OCI-LY1 (cell line): ENCODE measurements around the gene IL1F10.

Source experiments
- H2AFZ ChIP-seq: fragments of 200-600 bp; sonication (generic), shearing (Covaris generic); 2 replicates; pipeline ENCODE4 v1.6.0; 2014; ENCODE audit warnings: antibody characterized with exemption, mild to moderate bottlenecking, low read length
- H3F3A ChIP-seq: fragments of 200-600 bp; sonication (generic), shearing (Covaris generic); 2 replicates; pipeline ENCODE4 v1.6.0; 2014; ENCODE audit warnings: mild to moderate bottlenecking, antibody characterized with exemption, low read length, moderate library complexity; ENCODE audit not compliant: insufficient read depth
- H3K27ac ChIP-seq: fragments of 200-600 bp; sonication (generic); 2 replicates; pipeline ENCODE4 v1.5.1; 2014; ENCODE audit warnings: low read length, mixed run types, mild to moderate bottlenecking, low read depth; ENCODE audit not compliant: poor library complexity, severe bottlenecking
- H3K27me3 ChIP-seq: fragments of 200-600 bp; sonication (generic); 2 replicates; pipeline ENCODE4 v1.6.0; 2014; ENCODE audit warnings: antibody characterized with exemption, mild to moderate bottlenecking, low read length, moderate library complexity; ENCODE audit not compliant: insufficient read depth
- H3K36me3 ChIP-seq: fragments of 200-600 bp; sonication (generic); 2 replicates; pipeline ENCODE4 v1.6.1; 2014; ENCODE audit warnings: mild to moderate bottlenecking, antibody characterized with exemption, low read length, moderate library complexity, mixed read lengths; ENCODE audit not compliant: insufficient read depth
- H3K4me1 ChIP-seq: fragments of 200-600 bp; sonication (generic); 2 replicates; pipeline ENCODE4 v1.5.1; 2014; ENCODE audit warnings: mild to moderate bottlenecking, low read length, moderate library complexity; ENCODE audit not compliant: insufficient read depth, severe bottlenecking
- H3K4me2 ChIP-seq: fragments of 200-600 bp; sonication (generic), shearing (Covaris generic); 2 replicates; pipeline ENCODE4 v1.6.1; 2014; ENCODE audit warnings: low read length
- H3K4me3 ChIP-seq: fragments of 200-600 bp; sonication (generic); 2 replicates; pipeline ENCODE4 v1.5.1; 2014; ENCODE audit warnings: low read length, low read depth, mild to moderate bottlenecking, mixed read lengths; ENCODE audit not compliant: poor library complexity, severe bottlenecking
- H3K79me2 ChIP-seq: fragments of 200-600 bp; shearing (Covaris generic); 2 replicates; pipeline ENCODE4 v1.6.1; 2016; ENCODE audit warnings: mixed run types, low read length, mixed read lengths; ENCODE audit not compliant: insufficient read depth
- H3K9ac ChIP-seq: fragments of 200-600 bp; sonication (generic), shearing (Covaris generic); 2 replicates; pipeline ENCODE4 v1.6.1; 2014; ENCODE audit warnings: mild to moderate bottlenecking, low read length, mixed read lengths
- H3K9me2 ChIP-seq: fragments of 200-600 bp; sonication (generic), shearing (Covaris generic); 2 replicates; pipeline ENCODE4 v1.6.1; 2014; ENCODE audit warnings: low read depth, mild to moderate bottlenecking, low read length, mixed read lengths
- H3K9me3 ChIP-seq: fragments of 200-600 bp; shearing (Covaris generic); 2 replicates; pipeline ENCODE4 v1.6.1; 2014; ENCODE audit warnings: low read length, mixed read lengths
- H4K20me1 ChIP-seq: fragments of 200-600 bp; sonication (generic), shearing (Covaris generic); 2 replicates; pipeline ENCODE4 v1.6.0; 2016; ENCODE audit warnings: mild to moderate bottlenecking, low read length; ENCODE audit not compliant: insufficient read depth
- EZH2 ChIP-seq: fragments of 200-600 bp; sonication (generic), shearing (Covaris generic); IDR thresholded peaks from 2 replicates; pipeline ENCODE4 v1.8.0; 2017; ENCODE audit warnings: borderline replicate concordance, mixed run types, mild to moderate bottlenecking, antibody characterized with exemption, low read length, moderate library complexity, mixed read lengths
- TF ChIP-seq, protein P1 (sequence below): fragments of 200-600 bp; sonication (generic), shearing (Covaris generic); IDR thresholded peaks from 2 replicates; pipeline ENCODE4 v1.5.1; 2017; ENCODE audit warnings: mild to moderate bottlenecking, antibody characterized with exemption, low read length, moderate library complexity, mixed read lengths

The IL1F10 gene

DNA sequence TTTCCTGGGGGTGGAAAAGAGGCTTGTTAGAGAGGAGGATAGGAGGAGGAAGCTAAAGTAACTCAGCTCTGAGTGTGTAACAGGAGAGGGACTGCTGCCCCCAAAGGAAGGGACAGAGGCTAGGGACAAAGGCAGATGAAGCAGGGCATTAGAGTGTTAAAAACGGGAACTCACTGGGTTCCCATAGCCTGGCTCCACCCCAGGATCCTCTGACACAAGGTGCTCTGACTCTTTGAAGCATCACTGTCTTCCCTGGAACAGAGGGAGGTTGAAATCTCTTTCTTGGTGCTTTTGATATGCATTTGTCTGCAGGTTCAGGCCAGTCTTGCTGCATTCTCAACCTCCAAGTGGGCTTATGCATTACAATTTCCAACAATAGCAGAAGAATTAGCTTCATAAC lies 39.7 kb upstream of the IL1F10 start:
- Histone ChIP-seq H3F3A (no peaks in the 10 kb centered on the region), H3K9me3 (no peaks in the 10 kb centered on the region), H4K20me1 (no peaks in the 10 kb centered on the region), H3K9ac (no peak overlapping the region), H3K4me3 (no peak overlapping the region), H3K36me3 (no peaks in the 10 kb centered on the region), H3K9me2 (no peaks in the 10 kb centered on the region), H3K4me1 (no peaks in the 10 kb centered on the region), H3K27me3 (no peaks in the 10 kb centered on the region), H3K79me2 (no peaks in the 10 kb centered on the region), H3K27ac (no peak overlapping the region), H3K4me2 (no peak overlapping the region), H2AFZ (no peak overlapping the region)
- TF ChIP-seq, protein P1, sequence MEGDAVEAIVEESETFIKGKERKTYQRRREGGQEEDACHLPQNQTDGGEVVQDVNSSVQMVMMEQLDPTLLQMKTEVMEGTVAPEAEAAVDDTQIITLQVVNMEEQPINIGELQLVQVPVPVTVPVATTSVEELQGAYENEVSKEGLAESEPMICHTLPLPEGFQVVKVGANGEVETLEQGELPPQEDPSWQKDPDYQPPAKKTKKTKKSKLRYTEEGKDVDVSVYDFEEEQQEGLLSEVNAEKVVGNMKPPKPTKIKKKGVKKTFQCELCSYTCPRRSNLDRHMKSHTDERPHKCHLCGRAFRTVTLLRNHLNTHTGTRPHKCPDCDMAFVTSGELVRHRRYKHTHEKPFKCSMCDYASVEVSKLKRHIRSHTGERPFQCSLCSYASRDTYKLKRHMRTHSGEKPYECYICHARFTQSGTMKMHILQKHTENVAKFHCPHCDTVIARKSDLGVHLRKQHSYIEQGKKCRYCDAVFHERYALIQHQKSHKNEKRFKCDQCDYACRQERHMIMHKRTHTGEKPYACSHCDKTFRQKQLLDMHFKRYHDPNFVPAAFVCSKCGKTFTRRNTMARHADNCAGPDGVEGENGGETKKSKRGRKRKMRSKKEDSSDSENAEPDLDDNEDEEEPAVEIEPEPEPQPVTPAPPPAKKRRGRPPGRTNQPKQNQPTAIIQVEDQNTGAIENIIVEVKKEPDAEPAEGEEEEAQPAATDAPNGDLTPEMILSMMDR, result no peak
- no peak for TF ChIP-seq EZH2

DNA sequence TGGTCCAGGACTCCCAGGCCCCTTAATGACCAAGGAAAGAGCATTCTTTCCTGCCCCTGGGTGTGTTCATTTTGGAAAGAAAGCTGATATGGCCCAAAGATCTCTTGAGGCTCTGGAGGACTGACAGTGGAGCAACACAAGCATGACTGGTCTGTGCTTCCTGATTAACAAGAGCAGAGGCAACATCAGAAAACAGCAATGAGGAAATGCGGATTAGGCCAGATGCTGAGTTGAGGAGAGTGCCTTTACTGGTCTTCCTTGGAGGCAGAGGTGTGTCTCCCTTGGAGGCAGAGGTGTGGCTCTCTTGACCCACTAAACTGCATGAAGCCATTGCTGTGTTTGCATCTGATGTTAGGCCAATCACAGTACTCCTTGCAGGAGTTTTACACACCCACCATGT lies 35.0 kb upstream of the IL1F10 start:
- no peaks in the 10 kb centered on the region for H3K27me3 ChIP-seq
- H3F3A ChIP-seq, result no peaks in the 10 kb centered on the region
- H3K36me3 ChIP-seq, result no peaks in the 10 kb centered on the region
- H3K4me3 ChIP-seq, result no peak overlapping the region
- no peak overlapping the region for H3K27ac ChIP-seq
- no peaks in the 10 kb centered on the region for H3K9me3 ChIP-seq
- H4K20me1 ChIP-seq, result no peaks in the 10 kb centered on the region
- TF ChIP-seq, protein P1, result no peak
- TF ChIP-seq EZH2, result no peak
- H3K4me2 ChIP-seq, result no peak overlapping the region
- H2AFZ ChIP-seq, result no peak overlapping the region
- no peaks in the 10 kb centered on the region for H3K79me2 ChIP-seq
- H3K4me1 ChIP-seq, result no peaks in the 10 kb centered on the region
- no peaks in the 10 kb centered on the region for H3K9me2 ChIP-seq
- no peak overlapping the region for H3K9ac ChIP-seq

DNA sequence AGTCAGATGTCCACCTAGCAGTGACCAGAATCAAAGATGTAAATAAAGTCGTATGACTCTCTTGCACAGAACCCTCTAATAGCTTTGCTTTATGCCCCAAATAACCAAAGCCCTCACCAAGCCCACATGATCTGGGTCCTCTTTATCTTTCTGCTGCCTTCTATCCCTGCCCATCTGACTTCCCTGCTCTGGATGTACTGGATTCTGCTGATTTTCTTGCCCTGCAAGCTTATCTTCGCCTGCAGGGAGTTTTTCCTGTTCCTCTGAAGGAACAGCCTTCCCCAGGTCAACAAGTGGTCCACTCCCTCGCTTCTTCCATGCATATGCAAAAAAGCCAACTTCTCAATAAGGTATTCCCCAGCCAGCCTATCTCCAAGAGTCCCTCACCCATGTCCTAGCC lies 33.8 kb upstream of the IL1F10 start:
- H3K36me3 ChIP-seq, result no peaks in the 10 kb centered on the region

More for the DNA sequence above, 33.8 kb upstream of the IL1F10 start:
- no peaks in the 10 kb centered on the region for H3K9me2 ChIP-seq
- H3K9ac ChIP-seq, result no peak overlapping the region
- no peaks in the 10 kb centered on the region for H3K4me1 ChIP-seq
- H3K9me3 ChIP-seq, result no peaks in the 10 kb centered on the region
- H3K4me2 ChIP-seq, result no peak overlapping the region
- no peak overlapping the region for H3K4me3 ChIP-seq
- no peaks in the 10 kb centered on the region for H3K27me3 ChIP-seq
- no peak overlapping the region for H2AFZ ChIP-seq
- H3F3A ChIP-seq, result no peaks in the 10 kb centered on the region
- no peak overlapping the region for H3K27ac ChIP-seq
- H3K79me2 ChIP-seq, result no peaks in the 10 kb centered on the region
- H4K20me1 ChIP-seq, result no peaks in the 10 kb centered on the region
- no peak for TF ChIP-seq EZH2
- TF ChIP-seq, protein P1, result no peak
